Lower lobe of right lung (tissue), 2 donors: ENCODE data around the gene GAS7. TPM values are rescaled to one million over a fixed set of nuclear protein-coding genes. Genes with fewer than 3 reads are reported as not detected.

Experiments
- ATAC-seq, 2 donors: fragments of 200-7000 bp; cut with Tn5 transposase; one replicate each; pipeline ENCODE4 v1.9.1; 2020 to 2022; ENCODE audit warnings: mild to moderate bottlenecking in 2 of 2, moderate library complexity in 2 of 2
- DNase-seq: peaks from one replicate; pipeline ENCODE4 v3.0.0-alpha.2; 2020
- H3K27ac ChIP-seq: fragments of 200-600 bp; one replicate; pipeline ENCODE4 v1.8.0; 2022
- H3K27me3 ChIP-seq: fragments of 200-600 bp; one replicate; pipeline ENCODE4 v1.8.0; 2022; ENCODE audit warnings: low read depth
- H3K36me3 ChIP-seq: fragments of 200-600 bp; one replicate; pipeline ENCODE4 v1.8.0; 2022; ENCODE audit warnings: mild to moderate bottlenecking
- H3K4me1 ChIP-seq: fragments of 200-600 bp; one replicate; pipeline ENCODE4 v1.8.0; 2022
- H3K4me3 ChIP-seq: fragments of 200-600 bp; one replicate; pipeline ENCODE4 v1.8.0; 2022; ENCODE audit warnings: mild to moderate bottlenecking
- H3K9me3 ChIP-seq: fragments of 200-600 bp; one replicate; pipeline ENCODE4 v1.8.0; 2022
- CTCF ChIP-seq: fragments of 200-600 bp; IDR thresholded peaks from one replicate; pipeline ENCODE4 v1.8.0; 2022; ENCODE audit warnings: antibody characterized with exemption, mild to moderate bottlenecking
- intact Hi-C: fragments of 100-400 bp; cut with DNase I; formaldehyde crosslinking; loops from one replicate; pipeline ENCODE4 v1.11.0; 2022
- total RNA-seq: library from RNA; stranded (reverse); fragmentation: NEBNext Ultra II Directional; extraction: Animal tissue kit (Norgen Biotek cat#: 25700); gene quantifications from one replicate; pipeline ENCODE4 v1.2.1, GENCODE V29; 2021
- donor health status: DM: no; HTN: yes; CAD: no; lungs with severe emphysema.

Gene GAS7
- total RNA-seq, 1 donor from 2014 or later, result 54.1 TPM

- Histone ChIP-seq H3K27me3 (peaks cover 1% of the 10 kb centered on the region), H3K27ac (no peak overlapping the region), H3K4me1 (no peaks in the 10 kb centered on the region), H3K9me3 (no peaks in the 10 kb centered on the region), H3K4me3 (no peak overlapping the region), H3K36me3 (peaks cover 5% of the 10 kb centered on the region)
- ATAC-seq (no peak), DNase-seq (no peak)
- intact Hi-C loops, result no loop called here
- no peak for TF ChIP-seq CTCF
Observed at GRCh38 chr17:9953492-9953891, 244.9 kb downstream of the GAS7 start.

GRCh38 chr17:9951803-9952202 lies 246.6 kb downstream of the GAS7 start:
- Histone ChIP-seq H3K27me3 (no peaks in the 10 kb centered on the region), H3K27ac (no peak overlapping the region), H3K9me3 (no peaks in the 10 kb centered on the region), H3K4me1 (no peaks in the 10 kb centered on the region), H3K4me3 (no peak overlapping the region), H3K36me3 (peaks cover 3% of the 10 kb centered on the region)
- no peak for ATAC-seq
- DNase-seq, result no peak
- TF ChIP-seq CTCF, result no peak
- intact Hi-C loops, result no loop called here

DNA sequence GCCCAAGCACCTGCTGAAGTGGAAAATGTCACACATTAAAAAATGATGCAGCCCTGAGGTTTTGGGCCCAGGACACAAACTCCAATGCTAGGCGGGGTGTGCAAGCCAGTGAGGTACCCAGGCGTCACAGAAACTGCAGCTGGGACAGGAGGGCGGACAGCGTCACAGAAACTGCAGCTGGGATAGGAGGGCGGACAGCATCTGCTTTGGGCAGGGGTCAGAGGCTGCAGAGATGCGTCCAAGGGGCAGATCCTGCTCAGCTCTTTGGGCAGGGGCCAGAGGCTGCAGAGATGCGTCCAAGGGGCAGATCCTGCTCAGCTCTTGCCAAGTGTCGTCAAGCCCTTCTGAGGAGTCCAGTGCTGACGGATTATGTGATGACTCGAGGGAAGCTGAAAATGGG lies 249.5 kb downstream of the GAS7 start:
- Histone ChIP-seq H3K27me3 (no peaks in the 10 kb centered on the region), H3K4me3 (no peak overlapping the region), H3K36me3 (peaks cover 24% of the 10 kb centered on the region), H3K4me1 (no peaks in the 10 kb centered on the region), H3K9me3 (no peaks in the 10 kb centered on the region), H3K27ac (no peak overlapping the region)
- DNase-seq, result no peak
- peak; percentile 41 to 43 for ATAC-seq
- intact Hi-C loops, result no loop called here
- no peak for TF ChIP-seq CTCF

DNA sequence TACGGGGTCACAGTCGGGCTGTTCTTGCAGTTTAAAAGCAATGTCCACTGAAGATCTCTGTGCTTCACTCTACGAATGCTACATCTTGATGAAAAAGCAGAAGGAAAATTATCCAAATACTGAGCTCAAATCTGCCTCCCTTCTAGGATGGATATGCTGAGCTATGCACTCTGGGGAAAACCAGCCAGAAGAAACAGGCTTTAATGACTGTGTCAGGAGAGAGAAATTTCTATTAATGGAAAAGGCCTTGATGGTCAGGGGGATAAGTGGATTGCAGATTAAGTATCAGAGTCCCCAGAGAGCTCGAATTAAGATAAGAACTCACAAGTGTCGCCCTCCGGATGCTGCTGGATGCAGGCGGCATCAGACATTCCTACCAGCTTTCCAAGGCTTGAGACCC lies 253.7 kb downstream of the GAS7 start:
- peaks cover 62% of the 10 kb centered on the region for H3K36me3 ChIP-seq
- no peak overlapping the region for H3K27ac ChIP-seq

GRCh38 chr17:9943343-9943742 lies 255.1 kb downstream of the GAS7 start:
- Histone ChIP-seq H3K9me3 (no peaks in the 10 kb centered on the region), H3K4me3 (no peak overlapping the region), H3K27me3 (no peaks in the 10 kb centered on the region), H3K4me1 (no peaks in the 10 kb centered on the region), H3K36me3 (peaks cover 67% of the 10 kb centered on the region), H3K27ac (no peak overlapping the region)
- no peak for TF ChIP-seq CTCF
- no peak for ATAC-seq
- no peak for DNase-seq
- intact Hi-C loops, result no loop called here

More for the DNA sequence above, 253.7 kb downstream of the GAS7 start:
- intact Hi-C loops, result no loop called here
- Histone ChIP-seq H3K27me3 (no peaks in the 10 kb centered on the region), H3K4me3 (no peak overlapping the region), H3K4me1 (no peaks in the 10 kb centered on the region), H3K9me3 (no peaks in the 10 kb centered on the region)
- no peak for TF ChIP-seq CTCF
- ATAC-seq (no peak), DNase-seq (no peak)

DNA sequence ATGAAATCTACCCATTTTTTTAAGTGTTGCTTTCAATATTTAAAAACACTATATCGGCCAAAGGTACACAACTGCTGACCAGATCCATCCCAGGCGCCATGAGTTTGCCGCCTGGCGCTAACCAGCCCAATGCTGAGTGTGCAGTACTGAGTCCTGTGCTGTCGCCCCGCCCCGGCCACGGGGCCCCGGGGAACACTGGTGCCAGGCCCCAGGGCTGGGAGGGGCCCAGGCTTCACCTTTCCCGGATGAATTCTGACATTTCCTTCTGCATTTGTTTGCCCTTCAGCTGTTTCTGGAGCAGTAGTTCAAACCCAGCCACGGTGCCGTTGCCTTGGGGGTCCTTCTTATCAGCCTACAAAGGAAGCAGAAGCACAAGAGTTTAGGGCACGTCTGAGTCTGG lies 255.5 kb downstream of the GAS7 start:
- H3K9me3 ChIP-seq, result no peaks in the 10 kb centered on the region
- DNase-seq (no peak), ATAC-seq (no peak)
- H3K27ac ChIP-seq, result no peak overlapping the region
- TF ChIP-seq CTCF, result no peak
- no peaks in the 10 kb centered on the region for H3K4me1 ChIP-seq
- H3K27me3 ChIP-seq, result no peaks in the 10 kb centered on the region
- H3K4me3 ChIP-seq, result no peak overlapping the region
- intact Hi-C loops, result no loop called here
- peaks cover 67% of the 10 kb centered on the region for H3K36me3 ChIP-seq
